Endodermal cell (in vitro differentiated cells): ENCODE results near the gene C1QTNF8. TPM values are rescaled to one million over a fixed set of nuclear protein-coding genes. Genes with fewer than 3 reads are reported as not detected.

ENCODE experiments used
- DNase-seq: peaks from one replicate; pipeline ENCODE4 v3.0.0-alpha.2; 2017
- H3K27ac ChIP-seq: 2 replicates; pipeline ENCODE4 v1.5.1; 2013; ENCODE audit warnings: mild to moderate bottlenecking, low read depth, low read length, moderate library complexity
- H3K27me3 ChIP-seq: 2 replicates; pipeline ENCODE4 v1.6.1; 2013; ENCODE audit warnings: mild to moderate bottlenecking, low read length, moderate library complexity; ENCODE audit not compliant: insufficient read depth, control insufficient read depth, poor library complexity, severe bottlenecking
- H3K36me3 ChIP-seq: 2 replicates; pipeline ENCODE4 v1.7.0; 2013; ENCODE audit warnings: mild to moderate bottlenecking, low read length, moderate library complexity; ENCODE audit not compliant: control insufficient read depth, insufficient read depth
- H3K4me1 ChIP-seq: one replicate; pipeline ENCODE4 v1.7.0; 2013; ENCODE audit warnings: low read length; ENCODE audit not compliant: control insufficient read depth, insufficient read depth
- H3K4me3 ChIP-seq: 2 replicates; pipeline ENCODE4 v1.5.1; 2013; ENCODE audit warnings: mild to moderate bottlenecking, low read length, moderate library complexity
- H3K9ac ChIP-seq: 2 replicates; pipeline ENCODE4 v1.6.1; 2013; ENCODE audit warnings: mild to moderate bottlenecking, low read length, moderate library complexity; ENCODE audit not compliant: poor library complexity, severe bottlenecking; ENCODE audit errors: extremely low read depth
- H3K9me3 ChIP-seq: 2 replicates; pipeline ENCODE4 v1.6.1; 2013; ENCODE audit warnings: mild to moderate bottlenecking, low read length, moderate library complexity; ENCODE audit not compliant: control insufficient read depth
- H3K27ac Mint-ChIP-seq: 2 replicates; pipeline ENCODE4 v1.8.0; 2020; ENCODE audit warnings: mixed read lengths
- H3K27me3 Mint-ChIP-seq: 2 replicates; pipeline ENCODE4 v1.8.0; 2021; ENCODE audit warnings: mild to moderate bottlenecking, mixed read lengths; ENCODE audit not compliant: insufficient read depth
- H3K36me3 Mint-ChIP-seq: 2 replicates; pipeline ENCODE4 v1.8.0; 2020; ENCODE audit warnings: low read depth, mixed read lengths
- H3K4me1 Mint-ChIP-seq: 2 replicates; pipeline ENCODE4 v1.8.0; 2020; ENCODE audit warnings: mixed read lengths
- H3K4me3 Mint-ChIP-seq: 2 replicates; pipeline ENCODE4 v1.8.0; 2020; ENCODE audit warnings: mild to moderate bottlenecking, moderate library complexity, mixed read lengths
- H3K9me3 Mint-ChIP-seq: 2 replicates; pipeline ENCODE4 v1.8.0; 2020; ENCODE audit warnings: mild to moderate bottlenecking, mixed read lengths
- WGBS, 2 experiments: methylation state at CpG; one replicate each; pipeline versions ENCODE4 v1.1.5 to v1.1.7; 2013; ENCODE audit warnings: missing lambda C conversion rate in 2 of 2, mixed read lengths in 1 of 2; ENCODE audit not compliant: insufficient coverage in 1 of 2, insufficient read length in 1 of 2; 5-methylcytosine and 5-hydroxymethylcytosine counted together
- total RNA-seq, 2 donors: library from RNA; stranded (reverse); fragmentation: NEBNext Ultra II Directional in 1 of 2; extraction: Animal tissue kit (Norgen Biotek cat#: 25700) in 1 of 2; gene quantifications; 2 replicates in 1 of 2; 3 replicates in 1 of 2; pipeline ENCODE4 v1.2.1, GENCODE V29; 2021
- TF ChIP-seq, protein P1 (sequence below): fragments of 200-600 bp; sonication (generic); conservative IDR thresholded peaks from 2 replicates; pipeline ENCODE4 v1.5.0; 2021; ENCODE audit warnings: antibody characterized with exemption, mild to moderate bottlenecking

Gene C1QTNF8
- total RNA-seq, 2 donors from 2014 or later = 0.15 to 0.20 TPM

DNA sequence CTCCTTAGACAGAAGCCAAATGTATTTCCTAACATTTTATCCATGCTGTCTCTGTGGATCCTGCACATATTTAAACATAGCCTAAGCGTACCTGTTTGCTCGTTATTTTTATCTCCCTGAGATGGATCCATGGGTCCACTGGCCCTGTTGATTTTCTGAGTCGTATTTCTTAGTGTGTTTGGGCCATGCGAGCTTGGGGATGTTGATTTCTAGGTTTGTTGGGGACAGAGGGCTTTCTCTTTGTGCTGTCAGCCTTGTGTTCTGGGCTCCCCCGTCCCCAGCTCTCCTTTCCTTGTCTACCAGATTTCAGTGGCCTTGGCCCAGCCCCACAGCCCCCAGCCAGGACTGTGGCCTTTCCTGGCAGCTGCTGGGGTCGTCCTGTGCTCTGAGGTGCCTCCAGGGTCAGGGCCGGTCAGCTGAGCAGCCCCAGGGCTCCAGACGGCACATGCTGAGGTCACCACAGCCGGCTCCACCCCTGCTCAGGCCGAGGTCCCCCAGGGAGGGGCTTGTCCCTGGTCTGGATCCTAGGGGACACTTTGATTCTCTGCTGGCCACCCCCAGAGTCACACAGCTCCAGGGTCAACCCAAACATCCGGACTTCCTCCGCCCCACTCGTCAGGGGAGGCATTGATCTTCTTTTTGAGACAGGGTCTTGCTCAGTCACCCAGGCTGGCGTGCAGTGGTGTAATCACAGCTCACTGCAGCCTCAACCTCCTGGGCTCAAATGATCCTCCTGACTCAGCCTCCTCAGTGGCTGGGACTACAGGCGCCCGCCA lies 19.1 kb downstream of the C1QTNF8 start:
- no peak for DNase-seq
- Histone ChIP-seq H3K4me1 (no peaks in the 10 kb centered on the region), H3K27me3 (peaks cover 13% of the 10 kb centered on the region), H3K9me3 (no peaks in the 10 kb centered on the region), H3K36me3 (no peaks in the 10 kb centered on the region), H3K4me3 (no peak overlapping the region), H3K9ac (no peak overlapping the region), H3K27ac (no peak overlapping the region)
- Mint-ChIP-seq H3K4me1 (no peaks in the 10 kb centered on the region), H3K9me3 (no peaks in the 10 kb centered on the region), H3K27ac (no peak overlapping the region), H3K27me3 (peaks cover 8% of the 10 kb centered on the region), H3K36me3 (no peaks in the 10 kb centered on the region), H3K4me3 (no peak overlapping the region)
- TF ChIP-seq, protein P1, sequence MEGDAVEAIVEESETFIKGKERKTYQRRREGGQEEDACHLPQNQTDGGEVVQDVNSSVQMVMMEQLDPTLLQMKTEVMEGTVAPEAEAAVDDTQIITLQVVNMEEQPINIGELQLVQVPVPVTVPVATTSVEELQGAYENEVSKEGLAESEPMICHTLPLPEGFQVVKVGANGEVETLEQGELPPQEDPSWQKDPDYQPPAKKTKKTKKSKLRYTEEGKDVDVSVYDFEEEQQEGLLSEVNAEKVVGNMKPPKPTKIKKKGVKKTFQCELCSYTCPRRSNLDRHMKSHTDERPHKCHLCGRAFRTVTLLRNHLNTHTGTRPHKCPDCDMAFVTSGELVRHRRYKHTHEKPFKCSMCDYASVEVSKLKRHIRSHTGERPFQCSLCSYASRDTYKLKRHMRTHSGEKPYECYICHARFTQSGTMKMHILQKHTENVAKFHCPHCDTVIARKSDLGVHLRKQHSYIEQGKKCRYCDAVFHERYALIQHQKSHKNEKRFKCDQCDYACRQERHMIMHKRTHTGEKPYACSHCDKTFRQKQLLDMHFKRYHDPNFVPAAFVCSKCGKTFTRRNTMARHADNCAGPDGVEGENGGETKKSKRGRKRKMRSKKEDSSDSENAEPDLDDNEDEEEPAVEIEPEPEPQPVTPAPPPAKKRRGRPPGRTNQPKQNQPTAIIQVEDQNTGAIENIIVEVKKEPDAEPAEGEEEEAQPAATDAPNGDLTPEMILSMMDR = no peak
- 75 to 83% methylated on average over 7 to 16 of the region's 16 CpGs for WGBS, 2 experiments

DNA sequence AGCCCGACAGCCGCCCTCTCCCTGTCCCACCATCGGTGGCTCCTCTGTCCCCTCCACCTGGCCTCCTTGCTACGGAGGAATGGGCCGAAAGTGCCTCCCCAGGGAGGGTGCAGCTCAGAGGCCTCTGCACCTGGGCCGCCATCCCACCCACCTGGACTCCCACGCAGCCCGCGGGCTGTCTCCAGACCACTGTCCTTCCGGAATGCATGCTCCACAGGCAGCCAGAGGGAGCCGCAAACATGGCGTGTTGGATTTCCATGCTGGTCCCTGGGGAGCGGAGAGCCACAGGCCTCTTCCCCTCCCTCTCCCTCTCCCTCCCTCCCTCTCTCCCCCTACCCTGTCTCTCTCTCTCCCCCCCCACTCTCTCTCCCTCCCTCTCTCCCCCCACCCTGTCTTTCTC lies 20.5 kb downstream of the C1QTNF8 start:
- peaks cover 18% of the 10 kb centered on the region for H3K27me3 ChIP-seq
- 87 to 90% methylated on average over 9 to 13 of the region's 13 CpGs for WGBS, 2 experiments
- no peaks in the 10 kb centered on the region for H3K9me3 ChIP-seq
- Mint-ChIP-seq H3K27me3 (peaks cover 8% of the 10 kb centered on the region), H3K4me3 (no peak overlapping the region), H3K36me3 (no peaks in the 10 kb centered on the region), H3K9me3 (no peaks in the 10 kb centered on the region), H3K4me1 (no peaks in the 10 kb centered on the region), H3K27ac (no peak overlapping the region)
- no peaks in the 10 kb centered on the region for H3K36me3 ChIP-seq
- TF ChIP-seq, protein P1 = no peak
- H3K4me1 ChIP-seq = no peaks in the 10 kb centered on the region
- no peak overlapping the region for H3K4me3 ChIP-seq
- no peak for DNase-seq
- no peak overlapping the region for H3K9ac ChIP-seq
- no peak overlapping the region for H3K27ac ChIP-seq

DNA sequence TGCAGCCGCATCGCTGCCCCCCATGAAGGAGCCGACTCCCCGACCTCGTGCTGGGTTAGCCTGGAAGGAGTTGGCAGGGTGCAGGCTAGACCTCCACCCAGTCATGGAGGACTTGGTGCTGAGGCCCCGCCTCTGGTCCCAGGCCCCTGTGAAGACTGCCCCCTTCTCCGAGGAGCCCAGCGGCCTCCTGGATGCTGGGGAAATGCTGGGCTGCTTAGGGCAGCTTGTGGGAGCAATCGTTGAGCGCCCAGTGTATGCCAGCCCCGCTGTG lies 21.7 kb downstream of the C1QTNF8 start:
- no peaks in the 10 kb centered on the region for H3K9me3 Mint-ChIP-seq
- Histone ChIP-seq H3K9me3 (no peaks in the 10 kb centered on the region), H3K9ac (no peak overlapping the region), H3K27me3 (peaks cover 18% of the 10 kb centered on the region), H3K27ac (no peak overlapping the region), H3K4me1 (peaks cover 5% of the 10 kb centered on the region), H3K36me3 (no peaks in the 10 kb centered on the region), H3K4me3 (no peak overlapping the region)
- H3K27me3 Mint-ChIP-seq = peaks cover 8% of the 10 kb centered on the region
- no peaks in the 10 kb centered on the region for H3K36me3 Mint-ChIP-seq
- H3K4me3 Mint-ChIP-seq = no peak overlapping the region
- WGBS, 2 experiments = 55 to 84% methylated on average over 4 to 11 of the region's 11 CpGs
- no peak for DNase-seq
- no peak overlapping the region for H3K27ac Mint-ChIP-seq
- TF ChIP-seq, protein P1 = no peak
- no peaks in the 10 kb centered on the region for H3K4me1 Mint-ChIP-seq
